Heart left ventricle (tissue), 16 donors: ENCODE measurements around the gene CDK5. TPM values are rescaled to one million over a fixed set of nuclear protein-coding genes. Genes with fewer than 3 reads are reported as not detected.

ENCODE experiments used
- ATAC-seq, 4 donors: fragments of 200-7000 bp; cut with Tn5 transposase; one replicate each; pipeline ENCODE4 v1.9.1; 2020 to 2022; ENCODE audit warnings: moderate library complexity in 4 of 4, mild to moderate bottlenecking in 3 of 4, moderate number of reproducible peaks in 1 of 4
- DNase-seq, 5 donors: peaks; one replicate each; pipeline ENCODE4 v3.0.0-alpha.2; 2020
- H3K27ac ChIP-seq, 12 donors: fragments of 200-600 bp; sonication (generic) in 4 of 12; one replicate each; pipeline versions ENCODE4 v1.5.0 to v1.8.0; 2016 to 2022; ENCODE audit warnings: mild to moderate bottlenecking in 2 of 12
- H3K27me3 ChIP-seq, 9 donors: fragments of 200-600 bp; sonication (generic) in 2 of 9; one replicate each; pipeline versions ENCODE4 v1.5.1 to v1.8.0; 2016 to 2022; ENCODE audit warnings: mild to moderate bottlenecking in 3 of 9
- H3K36me3 ChIP-seq, 9 donors: fragments of 200-600 bp; sonication (generic) in 2 of 9; one replicate each; pipeline versions ENCODE4 v1.5.0 to v1.8.0; 2018 to 2022; ENCODE audit warnings: mild to moderate bottlenecking in 2 of 9
- H3K4me1 ChIP-seq, 12 donors: fragments of 200-600 bp; sonication (generic) in 4 of 12; one replicate each; pipeline versions ENCODE4 v1.5.0 to v1.8.0; 2016 to 2022; ENCODE audit warnings: mild to moderate bottlenecking in 3 of 12
- H3K4me3 ChIP-seq, 12 donors: fragments of 200-600 bp; sonication (generic) in 4 of 12; one replicate each; pipeline versions ENCODE4 v1.5.0 to v1.8.0; 2017 to 2022; ENCODE audit warnings: mild to moderate bottlenecking in 9 of 12, moderate library complexity in 4 of 12
- H3K9me3 ChIP-seq, 12 donors: fragments of 200-600 bp; sonication (generic) in 4 of 12; one replicate each; pipeline versions ENCODE4 v1.5.0 to v1.8.0; 2016 to 2022; ENCODE audit warnings: mild to moderate bottlenecking in 1 of 12
- POLR2A ChIP-seq, 2 donors: fragments of 450-650 bp; IDR thresholded peaks; one replicate each; pipeline ENCODE4 v1.6.1; 2017; ENCODE audit warnings: antibody characterized with exemption in 2 of 2, mild to moderate bottlenecking in 2 of 2, moderate library complexity in 2 of 2
- WGBS, 4 donors: extraction: QIAGEN DNeasy Blood & Tissue Kit in 2 of 4; methylation state at CpG; one replicate each; pipeline versions ENCODE4 v1.1.5 to v1.1.7; 2013 to 2018; 5-methylcytosine and 5-hydroxymethylcytosine counted together
- intact Hi-C, 10 donors: fragments of 100-400 bp; cut with DNase I; formaldehyde crosslinking; loops; one replicate each; pipeline versions ENCODE4 v1.11.1 to v1.14.2; 2022
- polyA plus RNA-seq, 2 donors: library from polyadenylated mRNA; stranded (reverse); fragments of 200-250 nt; gene quantifications; one replicate each; pipeline ENCODE4 v1.2.3, GENCODE V29; 2013
- total RNA-seq, 9 donors: library from RNA; depleted of rRNA in 2 of 9; stranded (reverse); fragments of >200 nt in 2 of 9; fragmentation: NEBNext Ultra II Directional in 3 of 9; extraction: Animal tissue kit (Norgen Biotek cat#: 25700) in 3 of 9; gene quantifications; one replicate each; pipeline versions ENCODE4 v1.1.0 to v1.2.4, GENCODE V29; 2016 to 2023
- TF ChIP-seq, protein P1 (sequence below), 12 donors: fragments of 200-600 bp; sonication (generic) in 4 of 12; IDR thresholded peaks; one replicate each; pipeline versions ENCODE4 v1.5.0 to v1.8.0; 2018 to 2022; ENCODE audit warnings: antibody characterized with exemption in 12 of 12, mild to moderate bottlenecking in 5 of 12
- donor health status: ischemic (EF 13 %, LVEDD 7.1; RV severe dilation, severe dysfunction).
- donor health status: healthy with polysubstance abuse.
- donor health status: DM: no; HTN: yes; CAD: no.
- donor health status: DM: no; HTN: no; CAD: no.
- donor health status: ischemic (EF 25% LVEDD 6.9; RV normal size, moderate dysfunction).
- donor health status: ischemic (EF 25% LVEDD 5.7; RV mildly dilated, moderate dysfunction).
- donor health status: healthy.
- donor health status: DM: yes; HTN: yes; CAD: no.
- donor health status: ischemic (EF 35%, LVEDD 5.7; RV mildly dilated, moderate dysfunction).
- donor health status: nonischemic (EF 11% LVEDD 7.7; RV severe dilation, severe dysfunction).
- donor health status: DM: yes; HTN: yes; CAD: no.
- donor health status: PGD.
- donor health status: ischemic (EF 29% LVEDD 5.4; RV normal size, mild dysfunction).
- donor health status: nonischemic (EF 23%, LVEDD 6.1; RV moderate dilation, normal function).

CDK5 gene
- total and polyA plus RNA-seq, 11 donors = 5.6 to 13.7 (median 7.6) TPM

- ATAC-seq (peak; percentile 49 to 78 (median 53)), DNase-seq (peak; percentile 80 to 83 (median 81))
- Histone ChIP-seq H3K36me3 (peaks cover 0 to 7% (median 0%) of the 10 kb centered on the region in 9 donors), H3K4me3 (peak overlapping the region in 11 of 12 donors; percentile 11 to 96 (median 80)), H3K27ac (peak overlapping the region; percentile 66 to 95 (median 90)), H3K27me3 (no peaks in the 10 kb centered on the region), H3K9me3 (no peaks in the 10 kb centered on the region), H3K4me1 (peaks cover 0 to 67% (median 55%) of the 10 kb centered on the region in 12 donors)
- intact Hi-C loops = loop anchor here in 1 of 10 donors (2.0 kb wide), 1 partner anchor 60 kb away; the partner anchor contains the start of gene ABCB8
- WGBS, 4 donors = 40 to 44% (median 42%) methylated on average over 29 to 30 of the region's 30 CpGs
- TF ChIP-seq POLR2A (IDR thresholded peaks at IDR 0.05) = peak in 1 of 2 donors; percentile 27
- TF ChIP-seq, protein P1, sequence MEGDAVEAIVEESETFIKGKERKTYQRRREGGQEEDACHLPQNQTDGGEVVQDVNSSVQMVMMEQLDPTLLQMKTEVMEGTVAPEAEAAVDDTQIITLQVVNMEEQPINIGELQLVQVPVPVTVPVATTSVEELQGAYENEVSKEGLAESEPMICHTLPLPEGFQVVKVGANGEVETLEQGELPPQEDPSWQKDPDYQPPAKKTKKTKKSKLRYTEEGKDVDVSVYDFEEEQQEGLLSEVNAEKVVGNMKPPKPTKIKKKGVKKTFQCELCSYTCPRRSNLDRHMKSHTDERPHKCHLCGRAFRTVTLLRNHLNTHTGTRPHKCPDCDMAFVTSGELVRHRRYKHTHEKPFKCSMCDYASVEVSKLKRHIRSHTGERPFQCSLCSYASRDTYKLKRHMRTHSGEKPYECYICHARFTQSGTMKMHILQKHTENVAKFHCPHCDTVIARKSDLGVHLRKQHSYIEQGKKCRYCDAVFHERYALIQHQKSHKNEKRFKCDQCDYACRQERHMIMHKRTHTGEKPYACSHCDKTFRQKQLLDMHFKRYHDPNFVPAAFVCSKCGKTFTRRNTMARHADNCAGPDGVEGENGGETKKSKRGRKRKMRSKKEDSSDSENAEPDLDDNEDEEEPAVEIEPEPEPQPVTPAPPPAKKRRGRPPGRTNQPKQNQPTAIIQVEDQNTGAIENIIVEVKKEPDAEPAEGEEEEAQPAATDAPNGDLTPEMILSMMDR (IDR thresholded peaks at IDR 0.05) = no peak
Observed at GRCh38 chr7:151088856-151089699, 31.4 kb upstream of the CDK5 start.

- 42 to 61% (median 46%) methylated on average over 15 to 16 of the region's 16 CpGs for WGBS, 4 donors
- Histone ChIP-seq H3K9me3 (no peaks in the 10 kb centered on the region), H3K27me3 (no peaks in the 10 kb centered on the region), H3K4me1 (peaks cover 0 to 73% (median 60%) of the 10 kb centered on the region in 12 donors), H3K4me3 (peak overlapping the region; percentile 60 to 96 (median 81)), H3K27ac (peak overlapping the region; percentile 66 to 95 (median 90)), H3K36me3 (peaks cover 0 to 7% (median 0%) of the 10 kb centered on the region in 9 donors)
- peak in 2 of 5 donors; percentile 55 to 63 for DNase-seq
- TF ChIP-seq, protein P1 (IDR thresholded peaks at IDR 0.05) = no peak
- TF ChIP-seq POLR2A (IDR thresholded peaks at IDR 0.05) = no peak
- intact Hi-C loops = loop anchor here in 1 of 10 donors (2.0 kb wide), 1 partner anchor 59 kb away; the partner anchor contains the start of gene ABCB8
- peak in 1 of 4 donors; percentile 23 for ATAC-seq
Observed at GRCh38 chr7:151088019-151088855, 30.5 kb upstream of the CDK5 start.

- intact Hi-C loops = loop anchor here in 3 of 10 donors (1.0 to 2.0 kb wide), 3 partner anchors 23 to 59 kb away; partner anchors contain the start of genes ABCB8 (in 2 of the 3) and SLC4A2 (in 1 of the 3)
- no peak for TF ChIP-seq POLR2A (IDR thresholded peaks at IDR 0.05)
- TF ChIP-seq, protein P1 (IDR thresholded peaks at IDR 0.05) = peak; percentile 6 to 62 (median 33)
- ATAC-seq (peak in 3 of 4 donors; percentile 22 to 61 (median 55)), DNase-seq (peak; percentile 67 to 82 (median 71))
- Histone ChIP-seq H3K27me3 (no peaks in the 10 kb centered on the region), H3K36me3 (peaks cover 0 to 7% (median 0%) of the 10 kb centered on the region in 9 donors), H3K27ac (peak overlapping the region; percentile 66 to 95 (median 90)), H3K4me1 (peaks cover 3 to 73% (median 61%) of the 10 kb centered on the region in 12 donors), H3K9me3 (no peaks in the 10 kb centered on the region), H3K4me3 (peak overlapping the region; percentile 60 to 96 (median 81))
- WGBS, 4 donors = 1 to 2% (median 1%) methylated on average over 28 to 70 of the region's 70 CpGs
Observed at GRCh38 chr7:151087245-151088018, 29.7 kb upstream of the CDK5 start.
